Loucy (cell line): ENCODE measurements around the gene XXYLT1.

Experiments used
- EZH2phosphoT487 ChIP-seq: fragments of 200-600 bp; IDR thresholded peaks from 2 replicates; pipeline ENCODE4 v1.6.1; 2018; ENCODE audit warnings: antibody characterized with exemption, mild to moderate bottlenecking, moderate library complexity, borderline replicate concordance
- TF ChIP-seq, protein P1 (sequence below): fragments of 200-600 bp; sonication (generic); conservative IDR thresholded peaks from 2 replicates; pipeline ENCODE4 v1.5.1; 2014; ENCODE audit warnings: mild to moderate bottlenecking, antibody characterized with exemption, low read length

- TF ChIP-seq, protein P1, sequence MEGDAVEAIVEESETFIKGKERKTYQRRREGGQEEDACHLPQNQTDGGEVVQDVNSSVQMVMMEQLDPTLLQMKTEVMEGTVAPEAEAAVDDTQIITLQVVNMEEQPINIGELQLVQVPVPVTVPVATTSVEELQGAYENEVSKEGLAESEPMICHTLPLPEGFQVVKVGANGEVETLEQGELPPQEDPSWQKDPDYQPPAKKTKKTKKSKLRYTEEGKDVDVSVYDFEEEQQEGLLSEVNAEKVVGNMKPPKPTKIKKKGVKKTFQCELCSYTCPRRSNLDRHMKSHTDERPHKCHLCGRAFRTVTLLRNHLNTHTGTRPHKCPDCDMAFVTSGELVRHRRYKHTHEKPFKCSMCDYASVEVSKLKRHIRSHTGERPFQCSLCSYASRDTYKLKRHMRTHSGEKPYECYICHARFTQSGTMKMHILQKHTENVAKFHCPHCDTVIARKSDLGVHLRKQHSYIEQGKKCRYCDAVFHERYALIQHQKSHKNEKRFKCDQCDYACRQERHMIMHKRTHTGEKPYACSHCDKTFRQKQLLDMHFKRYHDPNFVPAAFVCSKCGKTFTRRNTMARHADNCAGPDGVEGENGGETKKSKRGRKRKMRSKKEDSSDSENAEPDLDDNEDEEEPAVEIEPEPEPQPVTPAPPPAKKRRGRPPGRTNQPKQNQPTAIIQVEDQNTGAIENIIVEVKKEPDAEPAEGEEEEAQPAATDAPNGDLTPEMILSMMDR: no peak
- TF ChIP-seq EZH2phosphoT487: no peak
These were observed 234.8 kb downstream of the XXYLT1 start for GRCh38 chr3:195036203-195036505.
